Bronchial smooth muscle cell (primary cell): Measurements from ENCODE around the gene FHL1. TPM values are rescaled to one million over a fixed set of nuclear protein-coding genes. Genes with fewer than 3 reads are reported as not detected.

Experiments
- total RNA-seq: library from RNA; depleted of rRNA; stranded (reverse); fragments of >200 nt; gene quantifications from 2 replicates; pipeline ENCODE4 v1.2.1, GENCODE V29; 2014

Gene FHL1
- 49.3 and 78.4 TPM in 2 replicates for total RNA-seq

GRCh38 chrX:136147315-136147901 lies at the start of gene FHL1:
Gene FHL1 (plus strand): TSS chrX:136147533.

GRCh38 chrX:136251041-136251991 lies 104.0 kb downstream of the FHL1 start, which contains the start of gene MAP7D3:
Gene MAP7D3 (minus strand): TSS chrX:136251400. CDS start chrX:136251358, 42 bp downstream.

Other genes with a start within 250 kb of the FHL1 start
- 3.7 and 5.0 TPM in 2 replicates for gene MMGT1, start 173.5 kb upstream of the FHL1 start, total RNA-seq
- 14.5 and 19.1 TPM in 2 replicates for gene SLC9A6, start 162.1 kb upstream of the FHL1 start, total RNA-seq
- 10.0 and 11.3 TPM in 2 replicates for gene MAP7D3, start 103.9 kb downstream of the FHL1 start, total RNA-seq
- gene ADGRG4, start 153.4 kb downstream of the FHL1 start, total RNA-seq = not detected in 2 replicates